ENCODE data around the gene NTM. TPM values are rescaled to one million over a fixed set of nuclear protein-coding genes. Genes with fewer than 3 reads are reported as not detected.

Gene NTM
- total and polyA plus RNA-seq, 2 of the 8 experiments (the other 6 are each of a cell fraction or from before 2014, with no cell fraction given): 13.4 to 20.0 TPM

DNA sequence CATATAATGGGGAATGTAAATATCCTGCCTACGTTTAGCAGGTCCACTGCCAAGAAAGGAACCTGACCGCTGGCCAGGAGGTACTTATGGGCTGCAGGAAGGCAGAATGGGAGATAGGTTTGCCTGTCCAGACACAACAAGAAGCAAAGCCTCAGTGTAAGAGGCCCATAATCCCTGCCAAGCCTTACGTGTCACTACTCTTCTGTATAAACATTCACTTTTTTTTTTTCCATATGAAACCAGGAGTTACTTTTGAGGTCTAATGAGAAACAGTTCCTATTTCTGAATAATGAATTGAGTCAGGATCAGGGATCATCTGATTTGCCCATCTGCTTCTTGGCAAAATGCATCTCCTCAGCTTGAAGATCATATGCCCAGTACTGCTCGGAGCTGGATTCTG lies 230.2 kb downstream of the NTM start (continued):
- no peak for TF ChIP-seq POU5F1 (IDR thresholded peaks at IDR 0.05; ENCODE audit: low read depth, low read length)
- TF ChIP-seq, protein P1, sequence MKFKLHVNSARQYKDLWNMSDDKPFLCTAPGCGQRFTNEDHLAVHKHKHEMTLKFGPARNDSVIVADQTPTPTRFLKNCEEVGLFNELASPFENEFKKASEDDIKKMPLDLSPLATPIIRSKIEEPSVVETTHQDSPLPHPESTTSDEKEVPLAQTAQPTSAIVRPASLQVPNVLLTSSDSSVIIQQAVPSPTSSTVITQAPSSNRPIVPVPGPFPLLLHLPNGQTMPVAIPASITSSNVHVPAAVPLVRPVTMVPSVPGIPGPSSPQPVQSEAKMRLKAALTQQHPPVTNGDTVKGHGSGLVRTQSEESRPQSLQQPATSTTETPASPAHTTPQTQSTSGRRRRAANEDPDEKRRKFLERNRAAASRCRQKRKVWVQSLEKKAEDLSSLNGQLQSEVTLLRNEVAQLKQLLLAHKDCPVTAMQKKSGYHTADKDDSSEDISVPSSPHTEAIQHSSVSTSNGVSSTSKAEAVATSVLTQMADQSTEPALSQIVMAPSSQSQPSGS (IDR thresholded peaks at IDR 0.05; ENCODE audit: low read length): no peak
- TF ChIP-seq BRCA1 (IDR thresholded peaks at IDR 0.05; ENCODE audit: low read depth, low read length): no peak
- no peak for TF ChIP-seq SUZ12 (IDR thresholded peaks at IDR 0.05; ENCODE audit: low read length)
- no peak for TF ChIP-seq TEAD4 (IDR thresholded peaks at IDR 0.05; ENCODE audit: low read depth, low read length)
